Measurements from ENCODE around the gene CNOT4. TPM values are rescaled to one million over a fixed set of nuclear protein-coding genes. Genes with fewer than 3 reads are reported as not detected.
"Not testable (repeated sequence)": the region's sequence is repeated elsewhere in the genome, so short reads cannot be mapped to it uniquely, and the experiment has no call there.

CNOT4 gene
- total and polyA plus RNA-seq, 9 donors, result 9.1 to 38.9 (median 30.5) TPM

- Histone ChIP-seq H3K4me3 (no peak overlapping the region), H3K9me3 (no peaks in the 10 kb centered on the region), H3K36me3 (no peaks in the 10 kb centered on the region), H3K27ac (no peak overlapping the region), H3K27me3 (no peaks in the 10 kb centered on the region), H3K4me1 (ENCODE audit: insufficient read depth) (no peaks in the 10 kb centered on the region)
- no peak for TF ChIP-seq CTCF (IDR thresholded peaks at IDR 0.05)
- no peak for TF ChIP-seq POLR2A (IDR thresholded peaks at IDR 0.05)
- no peak for TF ChIP-seq EP300 (IDR thresholded peaks at IDR 0.05)
- intact Hi-C loops (cut with DNase I), result no loop called here
- DNase-seq, result no peak
Measured at GRCh38 chr7:135326636-135327280, 183.1 kb downstream of the CNOT4 start.

- DNase-seq, result no peak
- intact Hi-C loops (cut with DNase I), result no loop called here
- TF ChIP-seq POLR2A (IDR thresholded peaks at IDR 0.05), result no peak
- TF ChIP-seq EP300 (IDR thresholded peaks at IDR 0.05), result no peak
- TF ChIP-seq CTCF (IDR thresholded peaks at IDR 0.05), result no peak
- Histone ChIP-seq H3K4me1 (ENCODE audit: insufficient read depth) (peaks cover 4% of the 10 kb centered on the region), H3K9me3 (no peaks in the 10 kb centered on the region), H3K36me3 (no peaks in the 10 kb centered on the region), H3K4me3 (no peak overlapping the region), H3K27me3 (no peaks in the 10 kb centered on the region), H3K27ac (no peak overlapping the region)
- WGBS, 3 donors, result 28 to 50% (median 29%) methylated on average over 1 of the region's 1 CpG
Measured at GRCh38 chr7:135322571-135323340, 187.1 kb downstream of the CNOT4 start.

- intact Hi-C loops (cut with DNase I), result no loop called here
- no peak for DNase-seq
- TF ChIP-seq EP300 (IDR thresholded peaks at IDR 0.05) (no peak), CTCF (IDR thresholded peaks at IDR 0.05) (no peak), POLR2A (IDR thresholded peaks at IDR 0.05) (no peak)
- Histone ChIP-seq H3K9me3 (no peaks in the 10 kb centered on the region), H3K27me3 (no peaks in the 10 kb centered on the region), H3K4me3 (no peak overlapping the region), H3K36me3 (no peaks in the 10 kb centered on the region), H3K27ac (no peak overlapping the region), H3K4me1 (ENCODE audit: insufficient read depth) (peaks cover 4% of the 10 kb centered on the region)
- WGBS, 3 donors, result 47 to 65% (median 63%) methylated on average over 4 of the region's 4 CpGs
Measured at GRCh38 chr7:135321556-135321955, 188.3 kb downstream of the CNOT4 start.

- intact Hi-C loops (cut with DNase I); H3K27me3 ChIP-seq; DNase-seq: not testable (repeated sequence)
Measured at GRCh38 chr7:135320953-135321352, 188.9 kb downstream of the CNOT4 start.

GRCh38 chr7:135320268-135320667 lies 189.6 kb downstream of the CNOT4 start:
- Histone ChIP-seq H3K9me3 (no peaks in the 10 kb centered on the region), H3K27me3 (no peaks in the 10 kb centered on the region), H3K36me3 (no peaks in the 10 kb centered on the region), H3K27ac (no peak overlapping the region), H3K4me1 (ENCODE audit: insufficient read depth) (peaks cover 4% of the 10 kb centered on the region), H3K4me3 (no peak overlapping the region)
- peak; percentile 71 to 90 (median 75) for DNase-seq
- TF ChIP-seq CTCF (IDR thresholded peaks at IDR 0.05) (no peak), POLR2A (IDR thresholded peaks at IDR 0.05) (no peak), EP300 (IDR thresholded peaks at IDR 0.05) (no peak)
- 10 to 23% (median 17%) methylated on average over 8 of the region's 8 CpGs for WGBS, 3 donors
- intact Hi-C loops (cut with DNase I), result no loop called here

More at GRCh38 chr7:135320953-135321352, 188.9 kb downstream of the CNOT4 start:
- not testable (repeated sequence) for H3K27ac ChIP-seq; H3K36me3 ChIP-seq; H3K9me3 ChIP-seq; H3K4me3 ChIP-seq; H3K4me1 ChIP-seq (ENCODE audit: insufficient read depth)
- WGBS, 3 donors, result 86 to 93% (median 93%) methylated on average over 6 of the region's 6 CpGs
